ENCODE measurements around the gene FGG.

The FGG gene

GRCh38 chr4:154612472-154613414 lies at the start of gene FGG:
Gene FGG, minus strand, starts transcription at chr4:154612656. Its CDS starts 47 bp downstream, at chr4:154612609.
- DNase-seq (ENCODE audit: low read depth) = no peak
- no peak for TF ChIP-seq CTCF (IDR thresholded peaks at IDR 0.05; ENCODE audit: low read depth, low read length, missing control alignments)
- no peak within 1 kb of the TSS for H3K4me3 ChIP-seq (ENCODE audit: low read depth, low read length)

- H3K4me3 ChIP-seq (ENCODE audit: low read depth, low read length) = no peak overlapping the region
- TF ChIP-seq CTCF (IDR thresholded peaks at IDR 0.05; ENCODE audit: low read depth, low read length, missing control alignments) = no peak
- DNase-seq (ENCODE audit: low read depth) = no peak
Observed at GRCh38 chr4:154660052-154660451, 47.6 kb upstream of the FGG start.

DNA sequence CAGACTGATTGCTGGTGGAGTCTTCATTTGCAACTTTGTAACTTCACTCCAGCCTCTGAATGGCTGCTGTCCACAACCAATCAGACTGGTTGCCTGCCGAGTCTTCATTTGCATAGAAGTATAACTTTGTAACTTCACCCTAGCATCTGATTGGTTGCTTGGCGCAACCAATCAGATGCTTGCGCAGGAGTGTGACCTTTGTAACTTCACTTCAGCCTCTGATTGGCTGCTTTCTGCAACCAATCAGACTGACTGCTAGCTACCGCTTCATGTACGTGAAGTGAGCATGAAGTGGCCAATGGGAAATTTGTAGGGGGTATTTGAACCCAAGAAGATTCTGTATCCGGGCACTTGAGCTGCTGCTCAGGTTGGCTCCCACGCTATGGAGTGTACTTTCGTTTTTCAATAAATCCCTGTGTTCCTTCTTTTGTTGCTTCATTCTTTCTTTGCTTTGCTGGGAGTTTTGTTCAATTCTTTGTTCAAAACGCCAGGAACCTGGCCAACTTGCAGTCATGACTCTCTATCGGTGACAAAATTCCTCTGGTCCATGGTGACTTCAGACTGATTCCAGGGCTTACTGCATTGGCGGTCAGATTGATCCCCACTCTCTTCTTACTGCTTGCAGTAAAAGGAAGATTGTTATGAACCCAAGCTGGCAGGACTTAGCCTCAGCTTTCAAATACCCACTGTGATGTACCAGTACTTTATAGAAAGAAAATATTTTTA lies 46.4 kb upstream of the FGG start:
- no peak for DNase-seq (ENCODE audit: low read depth)
- no peak for TF ChIP-seq CTCF (IDR thresholded peaks at IDR 0.05; ENCODE audit: low read depth, low read length, missing control alignments)
- H3K4me3 ChIP-seq (ENCODE audit: low read depth, low read length) = no peak overlapping the region

GRCh38 chr4:154643493-154643892 lies 31.0 kb upstream of the FGG start:
- no peak for TF ChIP-seq CTCF (IDR thresholded peaks at IDR 0.05; ENCODE audit: low read depth, low read length, missing control alignments)
- no peak overlapping the region for H3K4me3 ChIP-seq (ENCODE audit: low read depth, low read length)
- DNase-seq (ENCODE audit: low read depth) = no peak

DNA sequence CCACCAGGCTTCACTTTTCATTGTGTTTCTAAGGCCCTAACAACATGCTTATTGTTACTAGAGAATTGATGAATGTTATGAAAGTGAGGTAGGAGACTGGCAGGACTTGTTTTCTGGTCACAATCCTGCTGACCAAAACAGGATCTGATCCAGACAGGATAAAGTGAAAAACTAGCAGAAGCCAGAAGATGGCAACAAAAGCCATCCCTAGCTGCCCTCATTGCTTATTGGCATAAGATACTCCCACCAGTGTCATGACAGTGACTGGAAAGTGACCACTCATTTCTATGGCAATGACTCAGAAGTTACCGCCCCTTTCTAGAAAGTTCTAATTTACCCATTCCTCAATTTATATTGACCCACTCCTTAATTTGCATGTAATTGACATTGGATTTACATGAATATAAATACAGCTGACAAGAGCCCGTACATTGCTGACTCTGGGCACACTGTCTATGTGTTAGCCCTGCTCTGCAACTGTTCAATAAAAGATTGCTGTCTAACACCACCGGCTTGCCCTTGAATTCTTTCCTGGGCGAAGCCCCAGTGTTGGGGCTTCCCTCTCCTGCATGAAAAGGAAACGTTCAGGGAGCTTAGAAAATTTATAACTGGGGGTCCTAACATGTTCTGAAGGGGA lies 30.0 kb upstream of the FGG start:
- no peak for DNase-seq (ENCODE audit: low read depth)
- H3K4me3 ChIP-seq (ENCODE audit: low read depth, low read length) = no peak overlapping the region
- no peak for TF ChIP-seq CTCF (IDR thresholded peaks at IDR 0.05; ENCODE audit: low read depth, low read length, missing control alignments)

- no peak for TF ChIP-seq CTCF (IDR thresholded peaks at IDR 0.05; ENCODE audit: low read depth, low read length, missing control alignments)
- no peak for DNase-seq (ENCODE audit: low read depth)
- H3K4me3 ChIP-seq (ENCODE audit: low read depth, low read length) = no peak overlapping the region
Observed at GRCh38 chr4:154640999-154641398, 28.5 kb upstream of the FGG start.

Measured in GM12864 (cell line).